Peyer's patch (tissue), 4 donors: ENCODE results near the gene FOXF1.

ENCODE experiments used
- POLR2A ChIP-seq, 2 donors: fragments of 450-650 bp; IDR thresholded peaks; one replicate each; pipeline ENCODE4 v1.5.1; 2017; ENCODE audit warnings: antibody characterized with exemption in 2 of 2, mild to moderate bottlenecking in 2 of 2, moderate library complexity in 2 of 2
- TF ChIP-seq, protein P1 (sequence below), 6 experiments: fragments of 450-650 bp in 4 of 6; fragments of 200-600 bp in 2 of 6; sonication (generic) in 1 of 6; IDR thresholded peaks; one replicate each; pipeline ENCODE4 v1.5.1; 2017 to 2019; ENCODE audit warnings: antibody characterized with exemption in 6 of 6, mild to moderate bottlenecking in 3 of 6, moderate library complexity in 1 of 6

DNA sequence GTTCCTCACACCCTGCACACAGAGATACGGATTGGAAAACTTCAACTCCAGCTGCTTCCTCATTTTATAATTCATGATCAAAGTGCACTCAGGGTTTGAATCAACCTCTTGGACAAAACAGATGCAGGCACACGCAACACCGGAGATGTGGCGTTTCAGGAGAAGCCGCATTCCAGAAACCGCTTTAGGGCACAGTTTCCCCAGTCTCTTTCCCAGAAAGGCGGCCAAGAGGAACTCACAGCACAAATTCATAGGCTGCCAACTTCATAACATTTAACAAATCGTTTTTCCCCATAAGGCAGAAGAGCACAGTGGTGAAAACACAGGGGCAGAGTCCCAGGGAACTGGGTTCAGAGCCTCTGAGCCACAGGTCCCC is 36.3 kb downstream of the FOXF1 start:
- TF ChIP-seq, protein P1, sequence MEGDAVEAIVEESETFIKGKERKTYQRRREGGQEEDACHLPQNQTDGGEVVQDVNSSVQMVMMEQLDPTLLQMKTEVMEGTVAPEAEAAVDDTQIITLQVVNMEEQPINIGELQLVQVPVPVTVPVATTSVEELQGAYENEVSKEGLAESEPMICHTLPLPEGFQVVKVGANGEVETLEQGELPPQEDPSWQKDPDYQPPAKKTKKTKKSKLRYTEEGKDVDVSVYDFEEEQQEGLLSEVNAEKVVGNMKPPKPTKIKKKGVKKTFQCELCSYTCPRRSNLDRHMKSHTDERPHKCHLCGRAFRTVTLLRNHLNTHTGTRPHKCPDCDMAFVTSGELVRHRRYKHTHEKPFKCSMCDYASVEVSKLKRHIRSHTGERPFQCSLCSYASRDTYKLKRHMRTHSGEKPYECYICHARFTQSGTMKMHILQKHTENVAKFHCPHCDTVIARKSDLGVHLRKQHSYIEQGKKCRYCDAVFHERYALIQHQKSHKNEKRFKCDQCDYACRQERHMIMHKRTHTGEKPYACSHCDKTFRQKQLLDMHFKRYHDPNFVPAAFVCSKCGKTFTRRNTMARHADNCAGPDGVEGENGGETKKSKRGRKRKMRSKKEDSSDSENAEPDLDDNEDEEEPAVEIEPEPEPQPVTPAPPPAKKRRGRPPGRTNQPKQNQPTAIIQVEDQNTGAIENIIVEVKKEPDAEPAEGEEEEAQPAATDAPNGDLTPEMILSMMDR (IDR thresholded peaks at IDR 0.05) = no peak
- TF ChIP-seq POLR2A (IDR thresholded peaks at IDR 0.05) = no peak
